Hippocampal formation (tissue), 2 donors: ENCODE data around the gene HSCB.
"Not testable (repeated sequence)": the region's sequence is repeated elsewhere in the genome, so short reads cannot be mapped to it uniquely, and the experiment has no call there.

Source experiments
- DNase-seq, 2 donors: peaks; one replicate each; lab custom pipeline; 2025; lab: John Stamatoyannopoulos, UW

The HSCB gene

DNA sequence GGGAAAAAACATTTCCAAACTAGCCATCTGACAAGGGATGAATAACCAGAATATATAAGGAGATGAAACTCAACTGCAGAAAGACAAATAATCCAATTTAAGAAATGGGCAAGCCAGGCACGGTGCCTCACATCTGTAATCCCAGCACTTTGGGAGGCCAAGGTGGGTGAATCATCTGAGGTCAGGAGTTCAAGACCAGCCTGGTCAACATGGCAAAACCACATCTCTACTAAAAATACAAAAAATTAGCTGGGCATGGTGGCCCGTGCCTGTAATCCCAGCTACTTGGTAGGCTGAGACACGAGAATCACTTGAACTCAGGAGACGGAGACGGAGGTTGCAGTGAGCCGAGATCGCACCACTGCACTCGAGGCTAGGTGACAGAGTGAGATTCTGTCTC is 3.0 kb upstream of the HSCB start:
- not testable (repeated sequence) for DNase-seq

DNA sequence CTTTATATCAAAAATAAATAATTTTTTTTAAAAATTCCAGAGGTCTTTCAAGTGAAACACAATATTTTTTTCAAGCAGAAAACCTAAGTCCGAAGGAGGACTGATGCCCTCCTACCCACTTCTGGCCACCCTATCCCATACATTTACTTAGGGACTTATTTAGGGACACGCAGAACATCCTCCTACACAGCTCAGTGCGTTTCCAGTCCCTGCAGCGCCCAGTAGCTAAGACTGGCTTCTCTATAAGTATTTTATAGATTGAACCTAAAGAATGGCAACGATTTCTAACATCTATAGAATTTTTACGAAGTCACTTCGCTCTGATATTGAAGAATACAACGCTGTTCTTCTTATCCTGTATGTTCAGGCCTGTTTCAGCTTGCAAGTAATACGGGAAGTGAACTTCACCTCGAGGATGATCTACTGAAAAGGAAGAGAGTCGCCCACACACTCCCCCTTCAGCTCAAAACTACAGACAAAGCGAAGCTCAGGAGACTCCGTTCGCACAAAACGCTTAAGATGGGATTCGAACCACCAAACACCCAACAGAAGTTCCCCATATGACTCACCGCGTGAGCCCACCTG is 547 bp upstream of the HSCB start:
- no peak for DNase-seq

DNA sequence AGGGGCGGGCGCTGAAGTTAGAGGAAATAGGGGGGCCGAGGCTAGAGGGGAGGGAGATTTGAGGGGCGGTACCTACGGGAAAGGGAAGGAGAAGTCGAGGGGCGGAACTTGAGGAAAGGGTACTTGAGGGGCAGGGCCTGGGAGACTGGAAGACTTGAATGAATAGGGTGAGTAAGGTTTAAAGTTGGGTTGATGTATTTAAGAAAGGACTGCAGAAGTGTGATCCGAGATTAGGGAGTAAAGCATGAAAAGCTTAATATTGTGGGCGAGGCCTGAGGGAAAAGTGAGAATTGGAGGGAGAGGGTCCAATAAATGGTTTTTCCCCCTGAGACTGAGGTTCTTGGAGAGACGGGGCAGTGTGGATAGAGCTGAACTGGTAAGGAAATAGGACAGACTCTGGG is 723 bp downstream of the HSCB start:
- DNase-seq = peak in 1 of 2 donors; percentile 76

DNA sequence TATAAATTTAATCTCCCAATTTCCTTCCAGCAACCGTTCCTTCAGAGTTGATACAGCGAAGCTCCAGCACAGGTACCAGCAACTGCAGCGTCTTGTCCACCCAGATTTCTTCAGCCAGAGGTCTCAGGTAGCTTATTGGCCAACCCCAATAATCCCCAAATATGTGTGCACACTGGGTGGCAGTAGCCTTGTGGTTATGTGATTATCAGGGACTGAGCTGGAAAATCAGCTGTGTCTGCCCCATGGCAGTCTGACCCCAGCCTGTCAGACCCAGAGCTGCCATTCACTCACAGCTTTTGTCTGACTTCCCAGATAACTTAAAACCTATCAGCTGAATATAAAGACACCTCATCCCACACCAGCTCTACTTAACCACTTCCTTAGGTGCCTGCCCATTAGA is 2.0 kb downstream of the HSCB start:
- DNase-seq = no peak

DNA sequence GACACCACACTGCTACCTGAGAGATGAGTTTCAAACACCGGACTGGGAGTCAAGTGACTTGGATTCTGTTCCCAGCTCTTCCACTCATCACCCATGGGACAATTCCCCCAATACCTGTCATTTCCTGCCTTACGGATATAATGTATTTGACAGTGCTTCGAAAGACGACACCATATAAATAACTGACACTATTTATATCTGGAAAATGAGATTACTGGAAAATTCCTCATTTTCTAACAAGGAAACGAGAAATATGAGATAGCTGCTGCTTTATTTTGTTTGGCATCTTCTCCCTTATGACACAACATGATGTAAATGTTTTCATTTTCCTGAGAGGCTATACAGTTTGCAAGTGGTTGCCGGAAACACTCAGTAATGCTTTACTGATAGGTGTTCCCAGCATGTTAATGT is 8.6 kb downstream of the HSCB start:
- no peak for DNase-seq

DNA sequence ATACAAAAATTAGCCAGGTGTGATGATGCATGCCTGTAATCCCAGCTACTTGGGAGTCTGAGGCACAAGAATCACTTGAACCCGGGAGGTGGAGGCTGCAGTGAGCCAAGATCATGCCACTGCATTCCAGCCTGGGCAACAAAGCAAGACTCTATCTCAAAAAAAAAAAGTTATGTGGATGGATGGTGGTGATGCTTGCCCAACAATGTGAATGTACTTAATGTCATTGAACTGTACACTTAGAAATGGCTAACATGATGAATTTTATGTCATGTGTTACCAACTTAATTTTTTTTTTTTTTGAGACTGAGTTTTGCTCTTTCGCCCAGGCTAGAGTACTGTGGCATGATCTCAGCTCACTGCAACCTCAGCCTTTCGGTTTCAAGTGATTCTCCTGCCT is 12.7 kb downstream of the HSCB start:
- not testable (repeated sequence) for DNase-seq

DNA sequence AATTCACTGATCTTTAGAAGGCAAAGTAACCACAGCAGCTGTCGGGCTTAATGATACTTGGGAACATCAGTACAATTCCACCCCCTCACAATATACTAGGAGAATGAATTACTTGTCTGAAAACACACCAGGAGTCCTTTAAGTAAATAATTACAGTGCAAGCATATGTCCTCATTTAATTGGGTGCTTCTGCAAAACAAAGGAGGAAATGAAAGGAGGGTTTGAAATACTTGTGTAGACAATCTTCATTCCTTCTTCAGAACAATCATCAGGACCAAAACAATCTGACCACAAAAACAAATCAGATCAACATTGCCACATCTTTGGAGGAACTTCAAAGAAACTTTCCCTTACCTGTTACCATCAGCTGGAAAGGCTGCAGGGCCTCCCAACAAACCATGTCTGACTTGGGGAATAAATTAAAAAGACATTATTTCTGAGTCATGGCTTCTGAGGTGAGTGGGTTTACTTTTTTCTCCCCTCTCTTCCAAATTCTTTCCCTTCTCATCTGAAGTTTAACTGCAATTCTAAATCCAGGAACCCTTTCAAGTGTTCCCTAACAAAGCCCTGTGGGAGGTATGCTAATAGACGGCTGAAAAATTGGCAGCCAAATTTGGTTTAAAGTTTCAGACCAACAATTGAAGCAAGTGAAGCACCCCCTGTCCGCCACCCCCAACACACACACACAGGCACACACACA is 18.2 kb downstream of the HSCB start:
- no peak for DNase-seq

DNA sequence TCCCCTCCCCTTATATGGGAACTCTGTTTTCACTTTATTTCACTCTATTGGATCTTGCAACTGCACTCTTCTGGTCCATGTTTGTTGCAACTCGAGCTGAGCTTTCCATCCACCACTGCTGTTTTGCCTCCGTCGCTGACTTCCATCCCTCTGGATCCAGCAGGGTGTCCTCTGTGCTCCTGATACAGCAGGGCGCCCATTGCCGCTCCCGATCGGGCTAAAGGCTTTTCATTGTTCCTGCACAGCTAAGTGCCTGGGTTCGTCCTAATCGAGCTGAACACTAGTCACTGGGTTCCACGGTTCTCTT is 19.6 kb downstream of the HSCB start:
- no peak for DNase-seq

DNA sequence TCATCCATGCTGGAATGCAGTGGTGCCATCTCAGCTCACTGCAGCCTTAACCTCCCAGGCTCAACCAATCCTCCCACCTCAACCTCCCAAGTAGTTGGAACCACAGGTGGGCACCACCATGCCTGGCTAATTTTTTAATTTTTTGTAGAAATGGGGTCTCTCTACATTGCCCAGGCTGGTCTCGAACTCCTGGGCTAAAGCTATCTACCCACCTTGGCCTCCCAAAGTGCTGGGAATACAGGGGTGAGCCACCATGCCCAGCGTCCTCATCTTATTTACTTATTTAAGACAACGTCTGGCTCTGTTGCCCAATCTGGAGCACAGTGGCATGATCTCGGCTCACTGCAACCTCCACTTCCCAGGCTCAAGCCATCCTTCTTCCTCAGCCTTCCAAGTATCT is 20.2 kb downstream of the HSCB start:
- not testable (repeated sequence) for DNase-seq

DNA sequence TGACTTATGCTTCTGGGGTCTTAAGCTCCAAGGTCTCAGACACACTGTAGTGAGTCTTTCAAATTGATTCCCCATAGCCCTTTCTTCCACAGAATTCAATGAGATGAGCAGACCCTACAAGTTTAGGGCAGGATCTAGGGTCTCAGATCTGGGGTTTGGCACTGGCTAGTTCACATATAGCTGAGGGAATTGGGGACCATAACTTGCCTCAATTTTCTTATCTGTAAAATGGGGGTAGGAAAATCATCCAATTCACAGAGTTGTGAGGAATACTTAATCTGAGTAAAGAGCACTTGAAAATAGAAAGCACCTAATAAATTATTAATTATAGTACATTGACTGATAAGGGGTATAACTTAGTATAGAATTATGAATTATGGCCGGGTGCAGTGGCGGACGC is 24.8 kb downstream of the HSCB start:
- no peak for DNase-seq

DNA sequence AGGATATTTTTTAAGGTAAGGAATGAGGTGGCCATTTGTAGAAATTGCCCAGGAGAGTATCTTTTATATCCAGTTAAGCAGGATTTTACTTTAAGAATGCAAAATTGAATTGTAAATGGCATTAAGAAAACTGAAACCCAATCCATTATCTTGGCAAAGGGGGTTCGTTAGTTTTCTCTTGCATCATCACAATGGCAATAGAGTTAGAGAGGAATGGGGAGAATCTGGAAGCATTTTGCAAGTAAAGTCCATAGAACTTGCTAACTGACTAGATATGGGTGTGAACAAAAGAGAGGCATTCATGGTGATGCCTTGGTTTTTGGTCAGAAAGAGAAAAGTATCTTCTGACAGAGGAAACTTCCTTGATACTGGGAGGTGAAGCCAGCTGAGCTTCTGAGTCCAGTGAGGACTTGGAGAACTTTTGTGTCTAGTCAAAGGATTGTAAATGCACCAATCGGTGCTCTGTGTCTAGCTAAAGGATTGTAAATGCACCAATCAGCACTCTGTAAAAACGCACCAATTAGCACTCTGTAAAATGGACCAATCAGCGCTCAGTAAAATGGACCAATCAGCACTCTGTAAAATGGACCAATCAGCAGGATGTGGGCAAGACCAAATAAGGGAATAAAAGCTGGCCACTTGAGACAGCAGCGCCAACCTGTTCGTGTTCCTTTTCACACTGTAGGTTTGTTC is 27.0 kb downstream of the HSCB start:
- no peak for DNase-seq

DNA sequence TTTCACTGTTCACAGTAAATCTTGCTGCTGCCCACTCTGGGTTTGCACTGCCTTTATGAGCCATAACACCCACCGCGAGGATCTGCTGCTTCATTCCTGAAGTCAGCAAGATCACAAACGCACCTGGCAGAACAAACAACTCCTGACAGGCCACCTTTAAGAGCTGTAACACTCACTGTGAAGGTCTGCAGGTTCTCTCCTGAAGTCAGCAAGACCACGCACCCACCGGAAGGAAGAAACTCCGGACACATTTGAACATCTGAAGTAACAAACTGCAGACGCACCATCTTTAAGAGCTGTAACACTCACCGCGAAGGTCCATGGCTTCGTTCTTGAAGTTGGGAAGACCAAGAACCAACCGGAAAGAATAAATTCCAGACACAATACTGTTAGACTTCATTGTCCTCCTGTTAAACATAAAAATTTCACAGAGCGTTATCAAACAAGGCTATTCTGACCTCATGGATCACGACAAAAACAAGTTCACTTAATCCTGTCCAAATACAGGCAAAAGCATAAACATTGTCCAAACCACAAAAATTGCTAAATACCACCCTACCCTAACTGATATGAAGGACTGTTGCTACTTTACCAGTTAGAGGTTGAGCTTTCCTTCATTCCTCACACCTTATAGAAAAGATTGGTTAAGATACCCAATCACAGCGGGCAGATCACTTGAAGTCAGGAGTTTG is 27.7 kb downstream of the HSCB start:
- DNase-seq = no peak

DNA sequence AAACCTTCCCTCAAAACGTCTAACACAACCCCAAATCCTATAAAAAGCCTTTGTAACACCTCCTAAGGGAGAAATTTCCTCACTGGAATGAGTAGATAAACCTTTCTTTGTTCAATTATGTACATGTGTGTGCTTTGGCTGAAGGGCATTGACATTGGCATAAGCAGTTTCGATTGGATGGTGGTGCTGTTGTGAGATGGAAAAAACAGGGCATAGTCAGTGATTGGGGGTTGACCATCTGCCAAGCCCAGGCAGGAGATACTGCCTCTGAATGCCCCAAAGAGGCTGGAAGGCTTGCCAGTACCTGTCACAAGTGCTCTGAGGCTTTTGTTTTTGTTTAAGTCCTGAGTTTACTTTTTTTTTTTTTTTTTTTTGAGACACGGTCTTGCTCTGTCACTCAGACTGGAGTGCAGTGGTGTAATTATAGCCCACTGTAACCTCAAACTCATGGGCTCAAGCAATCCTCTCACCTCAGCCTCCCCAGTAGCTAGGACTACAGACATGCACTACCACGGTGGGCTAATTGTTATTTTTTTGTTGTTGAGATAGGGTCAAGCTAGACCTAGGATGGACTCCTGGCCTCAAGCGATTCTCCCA is 29.5 kb downstream of the HSCB start:
- DNase-seq = no peak

DNA sequence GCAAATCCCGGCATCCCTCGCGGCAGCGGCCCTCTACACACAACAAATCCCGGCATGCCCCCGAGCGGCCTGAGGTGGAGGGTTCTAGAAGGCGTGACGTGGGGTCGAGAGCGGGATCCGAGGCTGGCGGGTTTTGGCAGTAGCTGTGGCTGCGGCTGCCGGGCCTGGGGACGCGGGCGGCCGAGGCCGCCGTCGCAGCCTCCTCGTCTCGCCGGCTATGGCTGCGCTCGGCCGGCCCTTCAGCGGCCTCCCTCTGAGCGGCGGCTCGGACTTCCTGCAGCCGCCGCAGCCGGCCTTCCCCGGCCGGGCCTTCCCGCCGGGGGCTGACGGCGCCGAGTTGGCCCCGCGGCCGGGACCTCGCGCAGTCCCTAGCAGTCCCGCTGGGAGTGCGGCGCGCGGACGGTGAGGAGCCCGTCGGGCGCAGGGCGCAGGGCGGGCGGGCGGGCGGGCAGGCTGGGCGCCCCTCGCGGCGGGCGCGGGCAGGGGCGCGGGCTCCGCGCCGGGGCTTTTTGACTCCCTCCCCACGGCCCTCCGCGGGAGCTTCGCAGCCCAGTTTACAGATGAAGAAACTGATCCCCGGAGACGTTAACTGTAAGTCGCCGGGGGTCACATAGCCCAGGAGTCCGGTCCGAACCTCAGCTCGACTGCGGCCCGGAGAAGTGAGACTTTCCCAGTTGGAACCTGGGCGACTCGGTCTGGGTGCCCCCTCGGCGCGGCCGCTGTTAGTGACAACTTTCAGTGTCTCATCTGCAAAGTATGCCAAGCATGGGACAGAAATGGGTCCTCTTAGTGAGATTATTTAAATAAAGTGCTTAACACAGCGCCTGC is 31.0 kb downstream of the HSCB start, which contains the start of gene CCDC117:
CCDC117 (plus strand) TSS at position 63 of the 828 bp plus-strand sequence; CDS start at position 218, 155 bp downstream.
- peak; percentile 93 to 96 for DNase-seq

DNA sequence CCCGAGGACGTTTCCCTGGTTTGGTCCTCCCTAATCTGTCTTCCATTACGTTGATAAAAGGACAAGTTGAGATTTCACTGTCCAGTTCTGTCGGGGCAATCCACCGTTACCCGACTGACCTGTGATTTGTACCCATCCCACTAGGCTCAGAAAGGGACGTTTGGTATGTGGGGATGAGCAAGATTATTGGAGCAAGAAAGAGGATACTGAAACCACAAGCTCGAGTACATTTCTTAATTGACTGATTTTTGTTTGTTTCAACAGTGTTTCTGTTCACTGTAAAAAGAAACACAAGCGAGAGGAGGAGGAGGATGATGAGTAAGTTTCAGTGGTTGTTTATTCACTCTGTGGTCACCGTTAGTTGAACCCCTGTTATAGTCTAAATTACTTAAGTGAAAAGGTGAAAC is 31.6 kb downstream of the HSCB start:
- no peak for DNase-seq

DNA sequence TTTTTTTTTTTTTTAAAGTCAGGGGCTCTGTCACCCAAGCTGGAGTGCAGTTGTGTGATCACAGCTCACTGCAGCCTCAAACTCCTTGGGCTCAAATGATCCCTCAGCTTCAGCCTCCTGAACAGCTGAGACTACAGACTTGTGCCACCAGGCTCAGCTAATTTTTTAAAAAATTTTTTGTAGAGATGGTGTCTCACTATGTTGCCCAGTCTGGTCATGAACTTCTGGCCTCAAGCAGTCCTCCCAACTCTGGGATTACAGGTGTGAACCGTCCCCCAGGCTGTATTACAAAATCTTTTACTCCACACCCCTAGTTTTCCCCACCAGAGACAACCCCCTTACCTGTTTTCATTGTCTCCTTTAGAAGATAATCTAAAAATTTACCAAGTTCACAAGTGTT is 32.5 kb downstream of the HSCB start:
- no peak for DNase-seq

DNA sequence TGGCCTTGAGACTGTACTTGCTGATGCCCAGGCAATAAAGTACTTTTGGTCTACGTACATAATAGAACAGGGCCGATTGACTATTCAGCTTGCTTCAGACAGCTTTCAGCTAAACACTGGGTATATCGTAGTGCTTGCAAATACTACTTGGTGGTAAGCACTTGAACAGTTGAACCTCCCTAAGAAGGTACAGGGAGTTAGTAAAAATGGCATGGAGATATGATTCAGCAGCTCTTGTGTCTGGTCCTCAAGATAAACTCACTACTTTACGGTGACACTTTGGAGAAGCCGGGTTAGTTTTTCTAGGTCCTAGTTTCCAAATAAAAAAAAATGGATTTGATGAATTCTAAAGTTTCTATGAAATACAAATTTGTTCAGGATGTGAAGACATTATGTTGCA is 38.0 kb downstream of the HSCB start:
- DNase-seq = no peak

DNA sequence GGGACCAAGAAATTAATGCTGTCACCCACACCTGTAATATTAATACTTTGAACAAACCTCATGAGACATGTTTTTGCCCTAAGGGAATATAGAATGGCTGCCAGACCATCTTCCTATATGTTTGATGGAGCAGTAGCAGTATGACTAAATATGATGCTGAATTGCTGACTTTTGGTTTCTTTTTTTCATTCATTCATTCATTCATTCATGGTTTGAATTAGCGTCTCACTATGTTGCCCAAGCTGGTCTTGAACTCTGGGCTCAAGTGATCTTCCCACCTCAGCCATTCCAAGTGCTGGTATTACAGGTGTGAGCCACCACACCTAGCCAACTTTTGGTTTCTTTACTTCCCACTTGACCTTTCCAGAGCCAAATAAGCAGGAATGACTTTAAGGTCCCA is 38.5 kb downstream of the HSCB start:
- no peak for DNase-seq

DNA sequence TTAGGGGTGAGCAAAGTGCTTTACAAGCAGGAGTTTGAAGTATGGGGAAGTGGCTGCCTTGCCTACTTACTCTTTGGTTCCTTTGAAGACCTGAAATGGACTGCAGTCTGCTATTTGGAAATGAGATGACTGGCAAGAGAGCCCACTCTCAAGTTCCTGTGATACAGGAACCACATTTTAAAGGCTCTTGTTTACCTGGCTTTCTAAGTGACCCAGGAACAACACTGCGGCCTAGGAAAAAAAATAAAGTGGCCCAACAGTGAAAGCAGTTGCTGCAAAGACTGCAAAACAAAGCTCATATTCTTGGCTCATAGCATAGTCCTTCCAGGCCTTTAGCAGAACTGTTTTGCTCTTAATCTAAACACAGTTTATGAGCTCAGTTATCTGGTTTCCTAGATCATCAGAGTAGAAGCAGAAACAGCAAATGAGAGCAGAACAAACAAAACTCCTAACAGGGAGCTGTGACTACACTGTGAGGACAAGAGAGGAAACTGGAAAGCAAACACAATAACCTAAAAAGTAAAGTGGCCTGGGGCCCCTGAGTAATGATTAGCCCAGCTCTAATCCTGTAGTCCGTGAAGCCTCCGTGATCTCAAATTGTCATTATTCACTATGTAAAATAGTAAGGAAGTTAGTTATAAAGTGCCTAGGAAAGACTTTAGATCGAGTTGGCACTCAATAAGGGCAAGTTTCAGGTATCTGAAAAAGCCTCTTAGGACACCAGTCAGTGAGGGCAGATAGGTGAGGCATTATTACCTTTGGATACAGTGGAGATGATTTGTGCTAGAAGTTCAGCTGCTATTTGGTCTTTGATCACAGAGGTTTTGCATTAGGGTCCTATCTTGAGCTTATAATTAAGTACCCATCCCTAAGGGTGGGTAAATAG is 42.2 kb downstream of the HSCB start:
- no peak for DNase-seq

DNA sequence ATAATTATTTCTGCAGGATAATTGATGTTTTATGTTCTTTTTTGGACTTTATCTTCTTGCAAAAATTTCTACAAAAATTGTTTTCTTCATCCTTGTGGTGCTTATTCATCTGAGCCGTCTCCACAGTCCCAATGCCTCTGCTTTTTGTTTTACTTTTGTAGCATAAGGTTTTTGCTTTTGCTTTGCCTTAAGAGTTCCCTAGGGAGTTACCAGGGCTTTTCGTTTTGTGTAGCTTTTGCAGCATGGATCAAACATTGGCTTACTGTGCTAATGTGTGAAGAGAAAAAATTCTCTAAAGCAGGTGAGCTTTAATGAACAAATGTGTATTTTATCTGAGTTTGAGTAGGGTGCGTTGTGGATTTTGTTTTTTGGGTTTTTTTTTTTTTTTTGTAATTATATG is 46.8 kb downstream of the HSCB start:
- DNase-seq = no peak

DNA sequence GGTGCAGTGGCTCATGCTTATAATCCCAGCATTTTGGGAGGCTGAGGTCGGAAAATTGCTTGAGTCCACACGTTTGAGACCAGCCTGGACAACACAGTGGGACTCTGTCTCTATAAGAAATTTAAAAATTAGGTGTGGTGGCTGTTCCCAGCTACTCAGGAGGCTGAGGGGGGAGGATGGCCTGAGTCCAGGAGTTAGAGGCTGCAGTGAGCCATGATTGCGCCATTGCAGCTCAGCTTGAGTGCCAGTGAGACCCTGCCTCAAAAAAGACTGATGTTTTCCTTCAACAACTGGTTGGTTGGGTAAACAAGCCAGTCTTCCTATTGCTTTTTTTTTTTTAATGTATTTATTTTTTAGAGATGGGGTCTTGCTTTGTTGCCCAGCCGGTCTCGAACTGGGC is 49.3 kb downstream of the HSCB start:
- DNase-seq = no peak
